Measurements from ENCODE around the gene ASPHD1.
A peak's percentile ranks its signal among the peaks of the same experiment; 100 is the strongest.
"Not testable (repeated sequence)": the region's sequence is repeated elsewhere in the genome, so short reads cannot be mapped to it uniquely, and the experiment has no call there.

The ASPHD1 gene

GRCh38 chr16:29877266-29877961 lies 22.9 kb upstream of the ASPHD1 start:
- peak; percentile 65 for DNase-seq

DNA sequence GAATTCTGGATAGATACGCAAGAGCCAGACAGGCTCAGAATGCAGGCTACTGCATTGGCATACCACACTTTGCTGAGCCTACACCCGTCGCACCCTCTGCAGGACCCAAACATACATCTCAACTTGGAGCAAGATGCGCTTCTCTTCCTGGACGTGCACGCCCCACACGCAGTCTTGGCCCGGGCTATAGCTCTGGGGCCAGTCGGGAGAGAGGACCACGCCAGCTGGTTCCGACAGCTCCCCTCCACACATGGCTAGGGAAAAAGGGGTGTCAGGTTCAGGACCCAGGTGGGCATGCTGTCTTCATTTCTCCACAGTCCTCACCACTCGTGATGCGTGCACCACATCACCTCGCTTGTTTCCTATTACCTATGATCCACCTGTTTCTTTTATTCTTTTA lies 22.1 kb upstream of the ASPHD1 start:
- no peak for DNase-seq

GRCh38 chr16:29881050-29881449 lies 19.2 kb upstream of the ASPHD1 start:
- no peak for DNase-seq

DNA sequence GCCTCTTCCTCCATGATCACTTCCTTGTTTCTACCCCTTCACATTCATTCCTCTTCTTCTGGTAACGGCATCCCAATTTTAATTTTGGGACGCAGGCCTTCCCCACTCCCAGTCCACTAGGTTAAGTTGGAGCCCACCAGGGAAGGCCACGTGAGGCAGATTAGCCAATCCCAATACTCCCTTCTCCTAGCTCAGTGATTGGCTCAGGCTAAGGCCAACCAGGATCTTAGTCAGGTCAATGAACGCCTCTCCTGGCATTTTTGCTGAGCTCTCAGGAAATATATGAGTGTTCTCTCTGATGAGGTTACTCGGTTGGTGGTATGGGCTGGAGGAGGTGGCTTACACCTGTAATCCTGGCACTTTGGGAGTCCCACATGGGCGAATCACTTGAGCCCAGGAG lies 16.3 kb upstream of the ASPHD1 start:
- no peak for DNase-seq

- DNase-seq, result not testable (repeated sequence)
Measured at GRCh38 chr16:29889372-29889771, 10.9 kb upstream of the ASPHD1 start.

GRCh38 chr16:29891525-29892457 lies 8.5 kb upstream of the ASPHD1 start:
- DNase-seq, result no peak

DNA sequence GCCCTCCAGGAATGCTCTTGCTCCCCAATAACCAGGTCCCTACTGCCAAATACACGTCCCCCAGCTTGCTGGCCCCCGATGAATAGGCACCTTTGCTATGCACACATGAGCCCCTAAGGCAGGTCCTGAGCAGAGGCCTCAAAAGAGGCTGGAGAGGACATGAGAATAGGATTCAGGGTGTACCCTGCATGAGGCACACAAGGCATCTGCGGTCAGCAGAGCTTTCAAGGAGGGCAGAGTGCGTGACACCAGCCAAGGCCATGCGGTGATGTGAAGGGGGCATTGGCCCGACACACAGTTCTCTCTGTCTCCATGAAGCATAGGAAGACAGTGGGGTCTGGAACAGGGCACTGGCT lies 7.9 kb upstream of the ASPHD1 start:
- no peak for DNase-seq

GRCh38 chr16:29893553-29893952 lies 6.7 kb upstream of the ASPHD1 start:
- DNase-seq, result no peak

DNA sequence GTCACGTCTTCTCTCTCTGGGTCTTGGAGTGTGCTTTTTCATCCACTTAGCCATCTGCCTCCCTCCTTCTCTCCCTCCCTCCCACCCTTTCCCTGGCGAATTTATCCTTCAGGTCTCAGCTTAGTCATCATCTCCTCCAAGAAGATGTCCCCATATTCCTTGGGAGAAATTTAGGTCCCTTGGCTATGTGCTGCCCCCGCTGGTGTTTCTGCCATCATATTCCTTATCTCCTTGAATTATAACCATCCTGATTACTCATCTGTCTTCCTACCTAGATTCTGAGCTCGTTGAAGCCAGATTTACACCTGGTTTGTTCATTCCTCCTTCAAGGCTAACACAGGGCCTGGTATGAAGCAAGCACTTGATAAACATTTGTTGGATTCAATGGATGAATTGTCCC lies 5.9 kb upstream of the ASPHD1 start:
- DNase-seq, result no peak

GRCh38 chr16:29896841-29897240 lies 3.4 kb upstream of the ASPHD1 start:
- no peak for DNase-seq

GRCh38 chr16:29897333-29897732 lies 3.0 kb upstream of the ASPHD1 start:
- no peak for DNase-seq

GRCh38 chr16:29898135-29898803 lies 2.0 kb upstream of the ASPHD1 start:
- no peak for DNase-seq

DNA sequence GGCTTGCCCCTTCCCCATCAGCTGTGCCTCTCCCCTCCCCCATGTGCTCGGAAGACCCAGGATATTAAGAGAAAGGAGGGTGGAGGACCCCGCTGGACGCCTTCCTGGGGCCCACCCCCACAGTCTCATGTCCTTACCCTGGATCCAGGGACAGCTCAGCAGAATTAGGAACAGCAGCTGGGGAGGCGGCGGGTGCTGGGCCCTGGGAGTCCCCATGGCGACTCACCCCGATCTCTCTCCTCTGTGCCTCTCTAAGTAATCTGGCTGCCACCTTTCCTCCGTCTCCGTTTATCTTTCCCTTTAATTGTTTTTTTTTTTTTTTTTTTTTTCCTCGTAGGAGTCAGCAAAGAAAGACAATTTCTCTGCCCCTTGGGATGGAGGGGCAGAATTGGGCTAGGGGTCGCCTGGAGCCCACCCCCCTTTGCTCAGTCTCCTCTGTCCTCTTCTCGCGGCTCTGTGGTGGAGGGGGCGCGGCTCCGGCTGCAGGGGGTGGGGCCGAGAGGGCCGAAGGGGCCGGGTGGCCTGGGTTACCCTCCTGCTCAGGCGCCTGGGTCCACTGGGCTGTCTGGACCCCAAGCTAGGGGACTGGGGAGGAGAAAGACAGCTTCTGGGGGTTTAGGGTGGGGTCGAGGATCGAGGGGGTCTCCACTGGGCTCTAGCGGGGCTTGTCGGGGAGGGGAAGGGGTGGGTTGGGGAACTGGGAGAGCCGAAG lies 1.3 kb upstream of the ASPHD1 start:
- no peak for DNase-seq

- DNase-seq, result no peak
Measured at GRCh38 chr16:29899516-29900101, 679 bp upstream of the ASPHD1 start, which contains the start of gene SEZ6L2. Gene SEZ6L2 (minus strand): TSS chr16:29899550. CDS start chr16:29899019, 531 bp downstream.

DNA sequence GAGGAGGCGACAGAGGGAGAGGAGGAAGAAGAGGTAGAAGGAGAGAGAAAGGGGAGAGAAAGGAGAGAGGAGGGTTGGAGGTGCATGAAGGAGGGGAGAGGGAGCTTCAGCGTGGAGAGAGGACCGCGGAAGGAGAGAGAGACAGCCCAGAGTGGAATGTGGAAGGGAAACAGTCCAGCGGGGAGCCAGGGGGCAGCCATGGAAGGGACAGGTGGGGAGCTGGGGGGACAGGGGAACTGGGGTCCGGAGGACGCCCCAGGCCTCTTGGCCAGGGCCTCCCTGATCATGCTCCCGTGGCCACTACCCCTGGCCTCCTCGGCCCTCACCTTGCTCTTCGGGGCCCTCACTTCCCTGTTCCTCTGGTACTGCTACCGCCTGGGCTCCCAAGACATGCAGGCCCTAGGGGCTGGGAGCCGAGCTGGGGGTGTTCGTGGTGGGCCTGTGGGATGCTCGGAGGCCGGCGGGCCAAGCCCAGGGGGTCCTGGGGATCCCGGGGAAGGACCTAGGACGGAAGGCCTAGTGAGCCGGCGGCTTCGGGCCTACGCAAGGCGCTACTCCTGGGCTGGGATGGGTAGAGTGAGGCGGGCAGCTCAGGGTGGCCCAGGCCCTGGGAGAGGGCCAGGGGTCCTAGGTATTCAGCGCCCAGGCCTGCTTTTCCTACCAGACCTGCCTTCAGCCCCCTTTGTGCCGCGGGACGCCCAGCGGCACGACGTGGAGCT lies 759 bp downstream of the ASPHD1 start:
- DNase-seq, result no peak

GRCh38 chr16:29901607-29901945 lies 1.3 kb downstream of the ASPHD1 start:
- DNase-seq, result no peak

- DNase-seq, result no peak
Measured at GRCh38 chr16:29903590-29903989, 3.3 kb downstream of the ASPHD1 start.

- no peak for DNase-seq
Measured at GRCh38 chr16:29904947-29905346, 4.7 kb downstream of the ASPHD1 start.

DNA sequence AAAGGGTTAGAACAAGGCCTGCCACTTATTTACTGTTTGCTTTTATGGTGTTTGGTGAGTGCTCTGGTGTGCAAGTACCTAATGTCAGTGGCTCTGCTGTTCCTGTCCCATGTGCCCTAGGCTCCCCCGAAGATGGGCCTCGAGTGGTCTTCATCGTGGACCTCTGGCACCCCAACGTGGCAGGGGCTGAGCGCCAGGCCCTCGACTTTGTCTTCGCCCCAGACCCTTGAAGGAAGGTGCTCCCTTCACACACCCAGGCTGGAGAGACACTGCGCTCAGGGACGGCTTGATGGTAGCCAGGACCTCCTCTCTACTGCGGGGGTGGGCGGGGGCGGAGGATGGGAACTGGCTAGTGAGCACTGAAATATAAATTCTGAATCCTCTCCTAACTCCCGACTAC lies 5.4 kb downstream of the ASPHD1 start:
- no peak for DNase-seq

DNA sequence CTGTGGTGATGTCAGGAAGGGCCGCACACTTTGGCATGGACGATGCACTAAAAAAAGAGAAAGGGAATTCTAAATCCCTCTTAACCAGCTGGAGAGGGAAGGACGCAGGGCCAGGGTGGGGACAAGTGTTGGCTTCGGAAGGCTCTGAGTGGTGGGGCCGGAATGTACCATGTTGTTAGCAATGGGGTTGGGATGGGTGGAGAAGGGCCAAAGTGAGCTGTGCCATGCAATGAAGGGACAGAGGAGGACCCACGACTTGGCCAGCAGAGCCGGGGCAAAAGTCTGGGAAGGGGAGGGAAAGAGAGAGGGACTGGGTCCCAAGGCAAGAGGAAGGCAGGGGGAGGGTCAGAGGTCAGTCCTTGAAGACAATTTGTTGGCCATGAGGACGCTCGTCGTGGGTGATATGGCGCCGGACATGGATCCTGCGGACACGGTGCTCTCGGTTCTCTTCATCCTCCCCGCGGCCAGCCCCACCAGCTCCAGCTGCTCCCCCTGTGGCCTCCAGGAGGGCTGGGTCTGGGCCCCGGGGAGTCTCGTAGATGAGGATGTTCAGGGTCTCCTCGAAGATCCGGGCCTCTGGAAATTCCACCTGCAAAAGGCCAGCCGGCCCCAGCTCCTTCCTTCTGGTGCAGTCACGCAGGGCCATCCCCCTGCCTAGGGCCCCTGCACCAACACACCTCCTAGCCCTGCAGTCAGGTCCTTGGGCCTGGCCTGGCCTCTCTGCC lies 6.4 kb downstream of the ASPHD1 start:
- DNase-seq, result no peak

DNA sequence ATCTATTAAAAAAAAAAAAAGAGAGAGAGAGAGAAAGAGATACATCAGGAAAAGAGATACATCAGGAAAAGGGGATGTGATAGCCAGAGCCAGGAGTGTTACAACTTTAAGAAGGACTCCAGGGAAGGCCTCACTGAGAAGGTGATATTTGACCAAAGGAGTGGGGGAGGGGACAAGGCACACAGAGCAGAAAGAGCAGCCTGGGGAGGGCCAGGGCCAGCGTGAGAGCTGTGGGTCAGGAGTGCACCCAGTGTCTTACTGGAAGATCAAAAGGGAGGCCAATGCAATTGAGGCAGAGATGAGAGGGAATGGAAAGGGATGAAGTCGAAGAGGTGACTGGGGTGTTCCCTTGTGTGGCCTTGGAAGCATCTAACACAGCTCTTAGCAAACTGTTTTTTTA lies 7.7 kb downstream of the ASPHD1 start:
- no peak for DNase-seq
